GM23338 (cell line): ENCODE measurements around the gene MRFAP1. TPM values are rescaled to one million over a fixed set of nuclear protein-coding genes. Genes with fewer than 3 reads are reported as not detected.

Source experiments
- ATAC-seq: fragments of 200-7000 bp; cut with Tn5 transposase; 3 replicates; pipeline ENCODE4 v1.9.1; 2020
- DNase-seq: peaks from one replicate; pipeline ENCODE4 v3.0.0-alpha.2; 2015; ENCODE audit warnings: low spot score
- H2AFZ ChIP-seq: fragments of 200-600 bp; sonication (generic); 2 replicates; pipeline ENCODE4 v1.8.0; 2016; ENCODE audit warnings: antibody characterized with exemption, mild to moderate bottlenecking, moderate library complexity
- H3F3A ChIP-seq: fragments of 200-600 bp; sonication (generic); replicated peaks from 2 replicates; pipeline ENCODE4 v1.8.0; 2017; ENCODE audit warnings: antibody characterized with exemption, mixed run types, low read depth
- H3K27ac ChIP-seq: fragments of 200-600 bp; sonication (generic); 2 replicates; pipeline ENCODE4 v1.6.1; 2016; ENCODE audit warnings: low read depth
- H3K27me3 ChIP-seq: fragments of 200-600 bp; sonication (generic); 2 replicates; pipeline ENCODE4 v1.8.0; 2016; ENCODE audit warnings: mild to moderate bottlenecking, mixed run types, moderate library complexity; ENCODE audit not compliant: insufficient read depth
- H3K36me3 ChIP-seq: fragments of 200-600 bp; sonication (generic); 2 replicates; pipeline ENCODE4 v1.8.0; 2016; ENCODE audit warnings: mild to moderate bottlenecking; ENCODE audit not compliant: insufficient read depth
- H3K4me1 ChIP-seq: fragments of 200-600 bp; sonication (generic); 2 replicates; pipeline ENCODE4 v1.8.0; 2016; ENCODE audit warnings: mild to moderate bottlenecking, moderate library complexity; ENCODE audit not compliant: insufficient read depth
- H3K4me2 ChIP-seq: fragments of 200-600 bp; sonication (generic); 2 replicates; pipeline ENCODE4 v1.7.1; 2017; ENCODE audit warnings: mixed run types
- H3K4me3 ChIP-seq: fragments of 200-600 bp; sonication (generic); 2 replicates; pipeline ENCODE4 v1.6.1; 2016; ENCODE audit warnings: mixed run types
- H3K79me2 ChIP-seq: fragments of 200-600 bp; sonication (generic); replicated peaks from 2 replicates; pipeline ENCODE4 v1.8.0; 2017; ENCODE audit warnings: mild to moderate bottlenecking; ENCODE audit not compliant: insufficient read depth
- H3K9me2 ChIP-seq: fragments of 200-600 bp; sonication (generic); 2 replicates; pipeline ENCODE4 v1.8.0; 2017; ENCODE audit not compliant: insufficient read depth
- H4K20me1 ChIP-seq: fragments of 200-600 bp; sonication (generic); replicated peaks from 2 replicates; pipeline ENCODE4 v1.8.0; 2017; ENCODE audit warnings: mild to moderate bottlenecking; ENCODE audit not compliant: insufficient read depth
- H3K27ac Mint-ChIP-seq: 2 replicates; pipeline ENCODE4 v1.8.0; 2020; ENCODE audit warnings: inconsistent platforms, mild to moderate bottlenecking, moderate library complexity, mixed read lengths
- H3K27me3 Mint-ChIP-seq: 3 replicates; pipeline ENCODE4 v1.8.0; 2022; ENCODE audit warnings: low read depth, mild to moderate bottlenecking, moderate library complexity, mixed read lengths, inconsistent platforms; ENCODE audit not compliant: insufficient read depth, poor library complexity
- H3K36me3 Mint-ChIP-seq: 3 replicates; pipeline ENCODE4 v1.8.0; 2021; ENCODE audit warnings: low read depth, mild to moderate bottlenecking, inconsistent platforms, moderate library complexity, mixed read lengths
- H3K4me1 Mint-ChIP-seq: 3 replicates; pipeline ENCODE4 v1.8.0; 2020; ENCODE audit warnings: mild to moderate bottlenecking, inconsistent platforms, mixed read lengths
- H3K4me3 Mint-ChIP-seq: 3 replicates; pipeline ENCODE4 v1.8.0; 2021; ENCODE audit warnings: moderate library complexity, mild to moderate bottlenecking, inconsistent platforms, mixed read lengths
- H3K9me3 Mint-ChIP-seq: 3 replicates; pipeline ENCODE4 v1.8.0; 2020; ENCODE audit warnings: moderate library complexity, mild to moderate bottlenecking, inconsistent platforms, mixed read lengths
- CREB1 ChIP-seq: fragments of 250-450 bp; sonication (Bioruptor Pico); IDR thresholded peaks from 2 replicates; pipeline ENCODE4 v1.5.0; 2020; ENCODE audit warnings: low read depth, mild to moderate bottlenecking, moderate library complexity
- EZH2phosphoT487 ChIP-seq: fragments of 200-600 bp; sonication (generic); IDR thresholded peaks from one replicate; pipeline ENCODE4 v1.8.1; 2018; ENCODE audit warnings: antibody characterized with exemption; ENCODE audit not compliant: unreplicated experiment
- JUNB ChIP-seq: IDR thresholded peaks from one replicate; pipeline ENCODE4 v1.6.1; 2016; ENCODE audit warnings: antibody characterized with exemption; ENCODE audit not compliant: unreplicated experiment
- STAT1 ChIP-seq: IDR thresholded peaks from one replicate; pipeline ENCODE4 v1.6.1; 2016; ENCODE audit warnings: antibody characterized with exemption; ENCODE audit not compliant: unreplicated experiment
- ZNF114 ChIP-seq: fragments of 250-450 bp; sonication (Bioruptor Pico); IDR thresholded peaks from 2 replicates; pipeline ENCODE4 v1.5.0; 2020; ENCODE audit warnings: mild to moderate bottlenecking, moderate library complexity
- polyA plus RNA-seq: library from polyadenylated mRNA; unstranded; fragments of >200 nt; fragmentation: Nextera tagmentation; extraction: Ambion mirVana; gene quantifications from 2 replicates; pipeline ENCODE4 v1.2.1, GENCODE V29; 2016
- total RNA-seq: library from RNA; depleted of rRNA; stranded (reverse); fragments of >200 nt; shearing (Covaris generic); gene quantifications from 2 replicates; pipeline ENCODE4 v1.2.3, GENCODE V29; 2014
- TF ChIP-seq, protein P1 (sequence below): IDR thresholded peaks from 2 replicates; pipeline ENCODE4 v1.6.1; 2016; ENCODE audit warnings: antibody characterized with exemption
- TF ChIP-seq, protein P2 (sequence below): fragments of 250-450 bp; sonication (Bioruptor Pico); IDR thresholded peaks from 2 replicates; pipeline ENCODE4 v1.5.0; 2020; ENCODE audit warnings: mild to moderate bottlenecking, moderate library complexity
- TF ChIP-seq, protein P3 (sequence below), 2 experiments: fragments of 200-600 bp in 1 of 2; sonication (generic) in 1 of 2; conservative IDR thresholded peaks; 2 replicates each; pipeline versions ENCODE4 v1.5.1 to v1.6.1; 2016 to 2017; ENCODE audit warnings: antibody characterized with exemption in 2 of 2, low read depth in 2 of 2, mild to moderate bottlenecking in 2 of 2, moderate library complexity in 1 of 2

The MRFAP1 gene
- total and polyA plus RNA-seq, 2 experiments from 2014 or later, result 154 to 288 TPM

DNA sequence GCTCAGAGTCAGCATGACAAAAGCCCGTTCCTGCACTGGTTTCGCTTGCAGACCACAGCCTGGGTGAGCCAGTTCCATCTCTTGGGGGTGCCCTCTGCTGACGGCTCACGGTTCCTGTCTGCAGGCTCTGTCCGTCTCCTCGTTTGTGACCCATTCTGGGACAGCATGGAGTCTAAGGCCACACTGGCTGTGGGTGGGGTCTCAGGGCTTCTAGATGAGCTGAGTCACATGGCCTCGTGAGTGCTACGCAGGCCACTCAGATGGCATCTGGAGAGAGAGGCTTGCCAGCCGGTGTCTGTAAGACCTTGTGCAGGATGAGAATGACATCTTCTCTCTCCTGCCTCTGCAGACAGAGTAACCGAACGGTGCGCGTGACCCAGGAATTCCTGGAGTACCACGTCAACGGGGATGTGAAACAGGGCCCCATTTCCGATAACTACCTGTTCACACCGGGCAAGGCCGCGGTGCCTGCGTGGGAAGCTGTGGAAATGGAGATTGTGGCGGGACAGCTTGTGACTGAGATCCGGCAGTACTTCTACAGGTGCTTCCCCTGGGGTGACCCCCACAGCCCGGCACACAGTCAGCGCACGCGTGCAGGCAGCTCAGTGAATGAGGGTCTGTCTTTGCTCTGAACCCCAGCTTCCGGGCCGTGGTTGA, 31.6 kb upstream of the MRFAP1 start:
- ATAC-seq, result peak; percentile 92
- peaks cover 9% of the 10 kb centered on the region for H3K27me3 Mint-ChIP-seq
- no peaks in the 10 kb centered on the region for H3K9me2 ChIP-seq

DNA sequence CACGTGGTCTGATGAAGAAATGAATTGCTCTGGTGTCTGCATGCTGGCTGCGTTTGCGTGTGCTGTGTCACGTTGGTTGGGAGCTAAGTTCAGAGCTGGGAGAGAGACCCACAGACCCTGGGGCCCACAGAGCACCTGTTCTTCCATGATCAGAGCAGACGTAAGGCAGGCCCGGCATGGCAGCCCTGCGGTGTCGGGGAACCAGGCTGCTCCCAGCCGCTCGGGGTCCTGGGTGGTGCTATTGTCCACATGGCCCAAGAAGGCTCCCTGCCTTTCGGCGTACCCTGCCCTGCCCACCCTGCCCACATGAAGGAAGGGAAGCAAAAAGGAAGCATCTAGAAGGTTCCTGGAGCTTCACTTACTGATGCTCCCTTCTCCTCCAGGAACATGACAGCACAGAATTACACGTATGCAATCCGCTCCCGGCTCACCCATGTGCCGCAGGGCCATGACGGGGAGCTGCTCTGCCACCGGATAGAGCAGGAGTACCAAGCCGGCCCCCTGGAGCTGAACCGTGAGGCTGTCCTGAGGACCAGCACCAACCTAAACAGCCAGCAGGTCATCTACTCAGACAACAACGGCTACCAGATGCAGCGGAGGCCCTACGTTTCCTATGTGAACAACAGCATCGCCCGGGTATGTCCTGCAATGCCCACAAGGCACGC, 30.9 kb upstream of the MRFAP1 start:
- no peaks in the 10 kb centered on the region for H3K4me1 ChIP-seq
- no peaks in the 10 kb centered on the region for H4K20me1 ChIP-seq
- no peak overlapping the region for H3K27ac ChIP-seq
- no peaks in the 10 kb centered on the region for H3K27me3 ChIP-seq
- H3K4me3 ChIP-seq, result no peak overlapping the region
- H3F3A ChIP-seq, result no peaks in the 10 kb centered on the region
- ATAC-seq (no peak), DNase-seq (no peak)
- no peak overlapping the region for H3K4me2 ChIP-seq
- Mint-ChIP-seq H3K4me3 (no peak overlapping the region), H3K27ac (no peak overlapping the region), H3K4me1 (no peaks in the 10 kb centered on the region; the same call in 2 of the 3 replicates), H3K36me3 (peaks cover 21% of the 10 kb centered on the region), H3K27me3 (peaks cover 8% of the 10 kb centered on the region), H3K9me3 (peaks cover 8% of the 10 kb centered on the region; the same call in 1 of the 3 replicates)
- H2AFZ ChIP-seq, result no peak overlapping the region
- H3K79me2 ChIP-seq, result no peaks in the 10 kb centered on the region
- no peaks in the 10 kb centered on the region for H3K36me3 ChIP-seq
- TF ChIP-seq, protein P1, sequence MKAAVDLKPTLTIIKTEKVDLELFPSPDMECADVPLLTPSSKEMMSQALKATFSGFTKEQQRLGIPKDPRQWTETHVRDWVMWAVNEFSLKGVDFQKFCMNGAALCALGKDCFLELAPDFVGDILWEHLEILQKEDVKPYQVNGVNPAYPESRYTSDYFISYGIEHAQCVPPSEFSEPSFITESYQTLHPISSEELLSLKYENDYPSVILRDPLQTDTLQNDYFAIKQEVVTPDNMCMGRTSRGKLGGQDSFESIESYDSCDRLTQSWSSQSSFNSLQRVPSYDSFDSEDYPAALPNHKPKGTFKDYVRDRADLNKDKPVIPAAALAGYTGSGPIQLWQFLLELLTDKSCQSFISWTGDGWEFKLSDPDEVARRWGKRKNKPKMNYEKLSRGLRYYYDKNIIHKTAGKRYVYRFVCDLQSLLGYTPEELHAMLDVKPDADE, result no peak
- TF ChIP-seq JUNB, result no peak
- TF ChIP-seq, protein P2, sequence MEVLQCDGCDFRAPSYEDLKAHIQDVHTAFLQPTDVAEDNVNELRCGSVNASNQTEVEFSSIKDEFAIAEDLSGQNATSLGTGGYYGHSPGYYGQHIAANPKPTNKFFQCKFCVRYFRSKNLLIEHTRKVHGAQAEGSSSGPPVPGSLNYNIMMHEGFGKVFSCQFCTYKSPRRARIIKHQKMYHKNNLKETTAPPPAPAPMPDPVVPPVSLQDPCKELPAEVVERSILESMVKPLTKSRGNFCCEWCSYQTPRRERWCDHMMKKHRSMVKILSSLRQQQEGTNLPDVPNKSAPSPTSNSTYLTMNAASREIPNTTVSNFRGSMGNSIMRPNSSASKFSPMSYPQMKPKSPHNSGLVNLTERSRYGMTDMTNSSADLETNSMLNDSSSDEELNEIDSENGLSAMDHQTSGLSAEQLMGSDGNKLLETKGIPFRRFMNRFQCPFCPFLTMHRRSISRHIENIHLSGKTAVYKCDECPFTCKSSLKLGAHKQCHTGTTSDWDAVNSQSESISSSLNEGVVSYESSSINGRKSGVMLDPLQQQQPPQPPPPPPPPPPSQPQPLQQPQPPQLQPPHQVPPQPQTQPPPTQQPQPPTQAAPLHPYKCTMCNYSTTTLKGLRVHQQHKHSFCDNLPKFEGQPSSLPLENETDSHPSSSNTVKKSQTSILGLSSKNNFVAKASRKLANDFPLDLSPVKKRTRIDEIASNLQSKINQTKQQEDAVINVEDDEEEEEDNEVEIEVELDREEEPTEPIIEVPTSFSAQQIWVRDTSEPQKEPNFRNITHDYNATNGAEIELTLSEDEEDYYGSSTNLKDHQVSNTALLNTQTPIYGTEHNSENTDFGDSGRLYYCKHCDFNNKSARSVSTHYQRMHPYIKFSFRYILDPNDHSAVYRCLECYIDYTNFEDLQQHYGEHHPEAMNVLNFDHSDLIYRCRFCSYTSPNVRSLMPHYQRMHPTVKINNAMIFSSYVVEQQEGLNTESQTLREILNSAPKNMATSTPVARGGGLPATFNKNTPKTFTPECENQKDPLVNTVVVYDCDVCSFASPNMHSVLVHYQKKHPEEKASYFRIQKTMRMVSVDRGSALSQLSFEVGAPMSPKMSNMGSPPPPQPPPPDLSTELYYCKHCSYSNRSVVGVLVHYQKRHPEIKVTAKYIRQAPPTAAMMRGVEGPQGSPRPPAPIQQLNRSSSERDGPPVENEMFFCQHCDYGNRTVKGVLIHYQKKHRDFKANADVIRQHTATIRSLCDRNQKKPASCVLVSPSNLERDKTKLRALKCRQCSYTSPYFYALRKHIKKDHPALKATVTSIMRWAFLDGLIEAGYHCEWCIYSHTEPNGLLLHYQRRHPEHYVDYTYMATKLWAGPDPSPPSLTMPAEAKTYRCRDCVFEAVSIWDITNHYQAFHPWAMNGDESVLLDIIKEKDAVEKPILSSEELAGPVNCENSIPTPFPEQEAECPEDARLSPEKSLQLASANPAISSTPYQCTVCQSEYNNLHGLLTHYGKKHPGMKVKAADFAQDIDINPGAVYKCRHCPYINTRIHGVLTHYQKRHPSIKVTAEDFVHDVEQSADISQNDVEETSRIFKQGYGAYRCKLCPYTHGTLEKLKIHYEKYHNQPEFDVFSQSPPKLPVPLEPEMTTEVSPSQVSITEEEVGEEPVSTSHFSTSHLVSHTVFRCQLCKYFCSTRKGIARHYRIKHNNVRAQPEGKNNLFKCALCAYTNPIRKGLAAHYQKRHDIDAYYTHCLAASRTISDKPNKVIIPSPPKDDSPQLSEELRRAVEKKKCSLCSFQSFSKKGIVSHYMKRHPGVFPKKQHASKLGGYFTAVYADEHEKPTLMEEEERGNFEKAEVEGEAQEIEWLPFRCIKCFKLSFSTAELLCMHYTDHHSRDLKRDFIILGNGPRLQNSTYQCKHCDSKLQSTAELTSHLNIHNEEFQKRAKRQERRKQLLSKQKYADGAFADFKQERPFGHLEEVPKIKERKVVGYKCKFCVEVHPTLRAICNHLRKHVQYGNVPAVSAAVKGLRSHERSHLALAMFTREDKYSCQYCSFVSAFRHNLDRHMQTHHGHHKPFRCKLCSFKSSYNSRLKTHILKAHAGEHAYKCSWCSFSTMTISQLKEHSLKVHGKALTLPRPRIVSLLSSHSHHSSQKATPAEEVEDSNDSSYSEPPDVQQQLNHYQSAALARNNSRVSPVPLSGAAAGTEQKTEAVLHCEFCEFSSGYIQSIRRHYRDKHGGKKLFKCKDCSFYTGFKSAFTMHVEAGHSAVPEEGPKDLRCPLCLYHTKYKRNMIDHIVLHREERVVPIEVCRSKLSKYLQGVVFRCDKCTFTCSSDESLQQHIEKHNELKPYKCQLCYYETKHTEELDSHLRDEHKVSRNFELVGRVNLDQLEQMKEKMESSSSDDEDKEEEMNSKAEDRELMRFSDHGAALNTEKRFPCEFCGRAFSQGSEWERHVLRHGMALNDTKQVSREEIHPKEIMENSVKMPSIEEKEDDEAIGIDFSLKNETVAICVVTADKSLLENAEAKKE (CRISPR knock-in tag), result no peak
- no peaks in the 10 kb centered on the region for H3K9me2 ChIP-seq

More for the DNA sequence above, 31.6 kb upstream of the MRFAP1 start:
- Mint-ChIP-seq H3K9me3 (peaks cover 13% of the 10 kb centered on the region; the same call in 2 of the 3 replicates), H3K27ac (no peak overlapping the region), H3K4me1 (no peaks in the 10 kb centered on the region; the same call in 2 of the 3 replicates), H3K36me3 (peaks cover 23% of the 10 kb centered on the region), H3K4me3 (no peak overlapping the region)
- no peaks in the 10 kb centered on the region for H3K36me3 ChIP-seq
- no peak overlapping the region for H3K4me3 ChIP-seq
- H3F3A ChIP-seq, result no peaks in the 10 kb centered on the region
- DNase-seq, result peak; percentile 54
- no peak overlapping the region for H3K4me2 ChIP-seq
- H3K4me1 ChIP-seq, result no peaks in the 10 kb centered on the region
- no peak overlapping the region for H3K27ac ChIP-seq
- H3K27me3 ChIP-seq, result no peaks in the 10 kb centered on the region
- no peaks in the 10 kb centered on the region for H3K79me2 ChIP-seq
- no peak overlapping the region for H2AFZ ChIP-seq
- TF ChIP-seq JUNB, result no peak
- TF ChIP-seq CREB1, result no peak
- TF ChIP-seq, protein P3, sequence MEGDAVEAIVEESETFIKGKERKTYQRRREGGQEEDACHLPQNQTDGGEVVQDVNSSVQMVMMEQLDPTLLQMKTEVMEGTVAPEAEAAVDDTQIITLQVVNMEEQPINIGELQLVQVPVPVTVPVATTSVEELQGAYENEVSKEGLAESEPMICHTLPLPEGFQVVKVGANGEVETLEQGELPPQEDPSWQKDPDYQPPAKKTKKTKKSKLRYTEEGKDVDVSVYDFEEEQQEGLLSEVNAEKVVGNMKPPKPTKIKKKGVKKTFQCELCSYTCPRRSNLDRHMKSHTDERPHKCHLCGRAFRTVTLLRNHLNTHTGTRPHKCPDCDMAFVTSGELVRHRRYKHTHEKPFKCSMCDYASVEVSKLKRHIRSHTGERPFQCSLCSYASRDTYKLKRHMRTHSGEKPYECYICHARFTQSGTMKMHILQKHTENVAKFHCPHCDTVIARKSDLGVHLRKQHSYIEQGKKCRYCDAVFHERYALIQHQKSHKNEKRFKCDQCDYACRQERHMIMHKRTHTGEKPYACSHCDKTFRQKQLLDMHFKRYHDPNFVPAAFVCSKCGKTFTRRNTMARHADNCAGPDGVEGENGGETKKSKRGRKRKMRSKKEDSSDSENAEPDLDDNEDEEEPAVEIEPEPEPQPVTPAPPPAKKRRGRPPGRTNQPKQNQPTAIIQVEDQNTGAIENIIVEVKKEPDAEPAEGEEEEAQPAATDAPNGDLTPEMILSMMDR (conservative IDR thresholded peaks at IDR 0.05; ENCODE audit: low read depth in 2 of 2), result peak; percentile 33 to 70; a peak in 3 of 4 replicates
- no peak for TF ChIP-seq EZH2phosphoT487
- TF ChIP-seq ZNF114, result no peak
- TF ChIP-seq STAT1, result no peak
- TF ChIP-seq, protein P1, result no peak
- no peaks in the 10 kb centered on the region for H4K20me1 ChIP-seq
